BLaER1 treated with 17β-estradiol and CSF1 and Interleukin-3, amounts not matched to agents 10 nM and 100 nM (cell line): Measurements from ENCODE around the gene CMTM1.
"Not testable (repeated sequence)": the region's sequence is repeated elsewhere in the genome, so short reads cannot be mapped to it uniquely, and the experiment has no call there.

ENCODE experiments used
- H3K27ac ChIP-seq, 11 experiments: shearing (Covaris generic); formaldehyde crosslinking; 2 replicates each; pipeline ENCODE4 v1.8.1; 2022
- H3K27me3 ChIP-seq, 11 experiments: shearing (Covaris generic); formaldehyde crosslinking; 2 replicates each; pipeline ENCODE4 v1.8.1; 2022
- H3K36me3 ChIP-seq, 11 experiments: shearing (Covaris generic); formaldehyde crosslinking; 2 replicates each; pipeline ENCODE4 v1.8.1; 2022
- H3K4me1 ChIP-seq, 10 experiments: shearing (Covaris generic); formaldehyde crosslinking; 2 replicates each; pipeline ENCODE4 v1.8.1; 2022
- H3K4me2 ChIP-seq, 11 experiments: shearing (Covaris generic); formaldehyde crosslinking; 2 replicates each; pipeline ENCODE4 v1.8.1; 2022
- H3K4me3 ChIP-seq, 10 experiments: shearing (Covaris generic); formaldehyde crosslinking; 2 replicates each; pipeline ENCODE4 v1.8.1; 2022
- H3K9ac ChIP-seq, 11 experiments: shearing (Covaris generic); formaldehyde crosslinking; 2 replicates each; pipeline ENCODE4 v1.8.1; 2022
- H3K9me3 ChIP-seq, 11 experiments: shearing (Covaris generic); formaldehyde crosslinking; replicated peaks in 1 of 11; 2 replicates each; pipeline ENCODE4 v1.8.1; 2022
- H4K20me1 ChIP-seq, 11 experiments: shearing (Covaris generic); formaldehyde crosslinking; 2 replicates each; pipeline ENCODE4 v1.8.1; 2022
- Cebpa-rat ChIP-seq, 11 experiments: shearing (Covaris generic); IDR thresholded peaks; 2 replicates each; pipeline ENCODE4 v1.8.1; 2022

CMTM1 gene

DNA sequence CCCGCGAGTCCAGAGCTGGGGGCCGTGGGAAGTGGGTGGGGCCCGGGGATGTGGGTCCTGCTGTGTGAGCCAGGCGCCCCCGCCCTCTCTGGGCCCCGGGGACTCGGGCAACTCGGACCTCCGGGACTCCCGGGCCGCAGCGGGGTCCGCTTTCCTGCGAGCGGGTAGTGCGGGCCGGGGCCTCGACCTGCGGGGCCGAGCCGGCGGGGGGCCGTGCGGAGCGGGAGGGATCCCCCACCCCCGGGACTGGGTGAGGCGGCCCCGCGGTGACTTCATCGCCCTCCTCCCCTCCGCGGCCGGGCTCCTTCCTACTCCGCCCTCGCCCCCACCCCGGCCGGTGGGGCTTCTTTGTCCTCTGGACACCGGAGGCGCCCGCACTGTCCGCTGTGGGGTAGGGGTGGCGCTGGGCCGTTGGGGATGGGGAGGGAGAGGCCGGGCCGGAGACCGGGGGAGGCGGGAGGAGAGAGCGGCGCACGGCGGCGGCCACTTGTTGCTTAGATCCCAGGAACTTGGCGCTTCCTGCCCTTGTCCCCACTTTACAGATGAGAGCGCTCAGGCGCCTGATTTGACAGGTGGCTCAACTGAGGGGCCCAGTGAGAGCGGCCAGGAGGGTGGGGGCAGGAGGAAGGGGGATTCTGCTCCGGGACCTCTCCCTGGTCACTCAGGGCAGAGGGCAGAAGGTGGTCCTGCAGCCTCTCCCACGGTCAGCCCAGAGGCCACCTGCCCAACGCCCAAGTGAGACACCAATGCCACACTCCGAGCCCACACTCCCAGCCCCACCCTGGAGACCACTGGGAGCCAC, 39.1 kb downstream of the CMTM1 start:
- Histone ChIP-seq H3K9me3 (peaks cover 13 to 18% (median 16%) of the 10 kb centered on the region in 11 experiments), H3K27me3 (no peaks in the 10 kb centered on the region), H3K4me2 (peak overlapping the region; percentile 94 to 100 (median 99)), H4K20me1 (peaks cover 43 to 54% (median 50%) of the 10 kb centered on the region in 11 experiments), H3K4me3 (peak overlapping the region; percentile 79 to 99 (median 94)), H3K27ac (peak overlapping the region; percentile 87 to 97 (median 95)), H3K4me1 (peaks cover 62 to 77% (median 66%) of the 10 kb centered on the region in 10 experiments), H3K9ac (peak overlapping the region; percentile 89 to 99 (median 97)), H3K36me3 (peaks cover 18 to 49% (median 38%) of the 10 kb centered on the region in 11 experiments)
- no peak for TF ChIP-seq Cebpa-rat (IDR thresholded peaks at IDR 0.05)

DNA sequence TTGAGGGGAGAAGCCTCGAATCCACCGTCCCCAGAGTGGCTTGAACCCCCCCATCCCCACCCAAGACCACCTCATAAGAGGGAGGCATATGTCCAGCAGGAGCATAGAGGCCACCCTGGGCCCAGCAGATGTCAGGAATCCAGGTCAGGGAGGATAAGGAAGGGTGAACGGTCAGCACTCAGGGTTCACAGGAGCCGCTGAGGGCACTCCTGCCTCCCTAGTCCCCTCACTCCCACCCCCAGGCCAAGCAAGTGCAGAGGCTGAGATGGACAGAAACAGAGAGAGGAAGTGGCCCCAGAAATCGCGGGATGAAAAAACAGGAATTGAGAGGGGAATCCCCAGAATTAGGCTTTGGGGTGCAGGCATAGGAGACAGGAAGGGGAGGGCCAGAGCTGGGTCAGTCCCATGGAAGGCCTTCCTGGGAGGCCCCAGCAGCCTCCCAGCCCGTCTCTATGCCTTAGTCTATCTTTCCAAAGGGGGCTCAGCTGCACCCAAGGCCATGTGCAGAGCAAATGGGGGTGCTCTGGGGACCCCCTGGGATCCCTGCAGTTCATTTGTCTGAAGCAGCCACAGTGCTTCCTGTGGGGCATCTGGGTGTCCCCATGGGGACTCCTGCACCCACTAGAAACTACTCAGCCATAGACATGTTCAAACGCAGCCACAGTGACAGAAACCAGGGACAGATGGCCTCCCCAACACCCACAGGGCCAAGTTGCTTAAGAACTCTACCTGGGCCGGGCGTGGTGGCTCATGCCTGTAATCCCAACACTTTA, 39.9 kb downstream of the CMTM1 start:
- Histone ChIP-seq H4K20me1 (peaks cover 51 to 62% (median 58%) of the 10 kb centered on the region in 11 experiments), H3K27ac (peak overlapping the region; percentile 87 to 97 (median 95)), H3K4me3 (peak overlapping the region; percentile 79 to 99 (median 94)), H3K9me3 (peaks cover 7 to 10% (median 8%) of the 10 kb centered on the region in 11 experiments), H3K36me3 (peaks cover 26 to 52% (median 45%) of the 10 kb centered on the region in 11 experiments), H3K4me2 (peak overlapping the region; percentile 94 to 100 (median 99)), H3K9ac (peak overlapping the region; percentile 89 to 99 (median 97)), H3K27me3 (no peaks in the 10 kb centered on the region), H3K4me1 (peaks cover 62 to 77% (median 66%) of the 10 kb centered on the region in 10 experiments)
- TF ChIP-seq Cebpa-rat (IDR thresholded peaks at IDR 0.05): no peak

DNA sequence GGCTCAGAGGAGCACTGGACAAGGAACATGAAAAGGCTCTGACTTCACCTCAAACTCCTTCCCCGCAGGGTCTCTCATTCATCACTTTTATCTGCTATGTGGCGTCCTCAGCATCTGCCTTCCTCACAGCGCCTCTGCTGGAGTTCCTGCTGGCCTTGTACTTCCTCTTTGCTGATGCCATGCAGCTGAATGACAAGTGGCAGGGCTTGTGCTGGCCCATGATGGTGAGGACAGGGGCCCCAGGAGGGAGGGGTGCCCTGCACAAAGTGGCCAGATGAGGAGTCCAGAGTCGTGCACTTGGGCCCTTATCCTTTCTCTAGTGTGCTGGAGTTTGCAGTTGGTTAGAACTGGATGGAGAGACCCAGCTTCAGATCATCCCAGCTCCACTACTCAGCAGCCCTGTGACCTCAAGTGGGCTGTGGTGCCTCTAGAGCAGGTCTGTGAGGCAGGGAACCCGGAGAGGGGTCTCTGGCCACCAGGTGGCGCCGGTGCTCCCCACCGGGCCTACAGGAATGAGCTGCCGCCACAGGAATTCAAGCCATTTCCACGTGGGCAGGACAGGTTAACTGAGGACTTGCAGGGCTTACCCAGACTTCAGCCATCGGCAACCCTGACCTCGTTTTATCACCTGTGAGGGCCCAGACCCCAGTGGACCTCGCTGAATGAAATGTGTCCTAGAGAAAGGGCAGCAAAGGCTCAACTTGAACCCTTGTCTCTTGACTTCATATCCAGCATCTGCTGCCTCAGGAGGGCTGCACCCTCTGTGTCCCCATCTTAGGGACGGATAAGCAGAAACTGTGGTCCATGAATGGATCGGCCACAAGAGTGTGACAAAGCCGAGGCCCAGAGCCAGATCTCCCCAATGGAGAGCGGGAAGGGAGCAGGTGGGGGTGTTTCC, 42.3 kb downstream of the CMTM1 start:
- Histone ChIP-seq H3K27me3 (no peaks in the 10 kb centered on the region), H3K36me3 (peaks cover 49 to 70% (median 68%) of the 10 kb centered on the region in 11 experiments), H3K4me2 (peak overlapping the region; percentile 94 to 100 (median 99)), H3K27ac (peak overlapping the region in 10 of 11 experiments; percentile 8 to 96 (median 28); a peak in 16 of 22 replicates), H3K9ac (peak overlapping the region; percentile 1 to 98 (median 59); a peak in 15 of 22 replicates), H3K4me3 (peak overlapping the region in 7 of 10 experiments; percentile 19 to 99 (median 40); a peak in 7 of 20 replicates), H4K20me1 (peaks cover 63 to 85% (median 81%) of the 10 kb centered on the region in 11 experiments), H3K4me1 (peaks cover 41 to 54% (median 45%) of the 10 kb centered on the region in 10 experiments), H3K9me3 (no peaks in the 10 kb centered on the region)
- no peak for TF ChIP-seq Cebpa-rat (IDR thresholded peaks at IDR 0.05)

DNA sequence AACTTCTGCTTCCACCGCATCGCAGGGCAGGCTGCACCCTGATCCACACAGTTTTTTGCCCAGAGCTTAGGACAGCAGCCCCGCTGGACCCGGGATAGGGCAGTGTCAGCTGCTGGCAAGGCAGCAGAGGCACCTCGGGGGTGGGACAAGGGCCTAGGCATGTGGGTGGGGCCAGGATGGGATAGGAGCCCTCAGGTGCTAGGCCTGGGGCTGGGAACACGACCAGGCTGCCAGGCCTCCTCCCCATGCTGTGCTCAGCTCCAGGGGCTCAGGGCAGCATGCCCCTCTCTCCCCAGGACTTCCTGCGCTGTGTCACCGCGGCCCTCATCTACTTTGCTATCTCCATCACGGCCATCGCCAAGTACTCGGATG, 42.9 kb downstream of the CMTM1 start:
- Histone ChIP-seq H3K36me3 (peaks cover 54 to 76% (median 73%) of the 10 kb centered on the region in 11 experiments), H3K9ac (peak overlapping the region in 10 of 11 experiments; percentile 16 to 98 (median 34); a peak in 9 of 22 replicates), H3K27me3 (no peaks in the 10 kb centered on the region), H4K20me1 (peaks cover 63 to 88% (median 85%) of the 10 kb centered on the region in 11 experiments), H3K9me3 (no peaks in the 10 kb centered on the region), H3K27ac (peak overlapping the region in 8 of 11 experiments; percentile 11 to 96 (median 34); a peak in 6 of 22 replicates), H3K4me2 (peak overlapping the region; percentile 94 to 100 (median 99); a peak in 21 of 22 replicates), H3K4me1 (peaks cover 37 to 47% (median 39%) of the 10 kb centered on the region in 10 experiments), H3K4me3 (no peak overlapping the region)
- TF ChIP-seq Cebpa-rat (IDR thresholded peaks at IDR 0.05): no peak

DNA sequence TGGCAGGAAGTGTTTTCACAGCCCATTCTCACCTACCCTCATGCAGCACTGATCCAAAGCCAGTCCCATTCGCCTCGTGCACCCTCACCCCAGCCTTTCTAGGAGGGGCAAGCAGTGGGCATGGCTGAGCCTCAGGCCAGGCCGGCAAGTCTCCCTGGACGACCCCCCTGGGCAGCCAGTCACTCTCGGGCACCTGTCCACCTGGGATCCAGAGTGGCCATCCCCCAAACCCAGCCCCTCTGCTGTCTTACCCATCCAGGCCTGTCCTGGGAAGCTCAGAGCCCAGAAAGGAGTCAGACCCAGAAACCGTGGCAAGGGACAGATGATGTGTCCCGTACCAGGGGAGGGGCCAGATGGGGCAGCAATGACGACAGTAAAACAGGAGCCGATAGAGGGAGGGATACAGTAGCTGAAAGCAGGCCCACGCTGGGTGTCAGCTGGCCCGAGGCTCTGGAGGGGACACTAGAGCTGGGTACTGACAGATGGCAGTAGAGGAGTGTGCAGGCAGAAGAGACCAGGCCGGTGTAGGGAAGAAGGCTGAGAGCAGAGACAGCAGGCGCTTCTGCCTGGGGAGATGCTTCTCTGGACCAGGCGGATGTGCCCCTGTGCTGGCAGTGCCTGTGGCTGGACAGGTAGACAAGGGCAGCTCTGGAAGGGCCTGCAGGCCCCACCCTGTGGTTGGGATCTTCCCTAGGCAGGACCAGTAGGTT, 44.0 kb downstream of the CMTM1 start:
- Histone ChIP-seq H3K4me1 (peaks cover 37 to 46% (median 43%) of the 10 kb centered on the region in 10 experiments), H3K9ac (peak overlapping the region in 5 of 11 experiments; percentile 8 to 59 (median 25); a peak in 5 of 22 replicates), H3K4me2 (no peak overlapping the region; a peak in 1 of 22 replicates), H3K36me3 (peaks cover 62 to 87% (median 84%) of the 10 kb centered on the region in 11 experiments), H3K4me3 (no peak overlapping the region), H3K27me3 (no peaks in the 10 kb centered on the region), H3K9me3 (no peaks in the 10 kb centered on the region), H4K20me1 (peaks cover 63 to 98% (median 93%) of the 10 kb centered on the region in 11 experiments), H3K27ac (peak overlapping the region in 1 of 11 experiments; percentile 9; a peak in 1 of 22 replicates)
- TF ChIP-seq Cebpa-rat (IDR thresholded peaks at IDR 0.05): no peak

DNA sequence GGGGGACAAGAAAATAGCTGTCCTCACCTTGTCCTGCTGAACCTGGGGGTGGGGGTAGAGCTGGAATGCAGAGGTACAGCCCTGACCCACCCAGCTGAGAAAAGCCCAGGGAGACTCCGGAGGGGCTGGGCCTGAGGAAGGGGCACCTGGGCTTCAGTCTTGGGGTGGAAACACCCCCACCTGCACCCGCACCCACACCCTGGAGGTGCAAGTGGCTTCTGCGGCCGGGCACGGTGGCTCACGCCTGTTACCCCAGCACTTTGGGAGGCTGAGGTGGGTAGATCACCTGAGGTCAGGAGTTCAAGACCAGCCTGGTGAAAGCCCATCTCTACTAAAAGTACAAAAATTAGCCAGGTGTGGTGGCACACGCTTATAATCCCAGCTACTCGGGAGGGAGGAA, 45.7 kb downstream of the CMTM1 start:
- H3K27ac ChIP-seq, H3K4me2 ChIP-seq, H3K27me3 ChIP-seq, H3K4me3 ChIP-seq, H3K9ac ChIP-seq, H3K9me3 ChIP-seq: not testable (repeated sequence)
- peaks cover 48 to 95% (median 84%) of the 10 kb centered on the region in 11 experiments for H4K20me1 ChIP-seq
- H3K36me3 ChIP-seq: peaks cover 62 to 87% (median 84%) of the 10 kb centered on the region in 11 experiments
- H3K4me1 ChIP-seq: peaks cover 25 to 54% (median 33%) of the 10 kb centered on the region in 10 experiments

DNA sequence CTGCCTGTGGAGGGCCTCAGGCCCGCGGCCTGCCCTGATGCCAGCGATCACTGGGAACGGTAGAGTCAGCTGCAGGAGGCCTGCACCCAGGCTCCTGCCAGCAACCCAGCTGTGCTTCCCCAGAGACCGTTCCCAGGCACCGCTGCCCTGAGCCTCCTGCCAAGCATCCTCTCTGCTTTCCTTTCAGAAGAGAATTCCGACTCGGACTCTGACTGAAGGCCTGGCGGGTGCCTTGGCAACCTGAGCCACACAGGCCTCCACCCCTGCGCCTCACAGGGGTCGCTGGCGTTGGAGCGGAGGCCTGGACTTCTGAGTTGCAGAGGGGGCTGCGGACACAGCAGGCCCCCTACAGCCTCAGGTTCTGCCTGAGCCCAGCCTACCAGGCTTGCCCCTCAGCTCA, 46.2 kb downstream of the CMTM1 start:
- Histone ChIP-seq H3K9ac (no peak overlapping the region), H3K4me3 (no peak overlapping the region), H4K20me1 (peaks cover 43 to 89% (median 79%) of the 10 kb centered on the region in 11 experiments), H3K4me2 (no peak overlapping the region), H3K27me3 (no peaks in the 10 kb centered on the region), H3K4me1 (peaks cover 20 to 50% (median 28%) of the 10 kb centered on the region in 10 experiments), H3K36me3 (peaks cover 62 to 82% (median 79%) of the 10 kb centered on the region in 11 experiments), H3K9me3 (no peaks in the 10 kb centered on the region), H3K27ac (no peak overlapping the region)
- no peak for TF ChIP-seq Cebpa-rat (IDR thresholded peaks at IDR 0.05)
